BLaER1 treated with 17β-estradiol and CSF1 and Interleukin-3, amounts not matched to agents 10 nM and 100 nM (cell line): ENCODE results near the gene SLC25A25.
A peak's percentile ranks its signal among the peaks of the same experiment; 100 is the strongest.

Experiments used
- H3K27ac ChIP-seq, 11 experiments: shearing (Covaris generic); formaldehyde crosslinking; 2 replicates each; pipeline ENCODE4 v1.8.1; 2022
- H3K27me3 ChIP-seq, 11 experiments: shearing (Covaris generic); formaldehyde crosslinking; 2 replicates each; pipeline ENCODE4 v1.8.1; 2022
- H3K36me3 ChIP-seq, 11 experiments: shearing (Covaris generic); formaldehyde crosslinking; 2 replicates each; pipeline ENCODE4 v1.8.1; 2022
- H3K4me1 ChIP-seq, 10 experiments: shearing (Covaris generic); formaldehyde crosslinking; 2 replicates each; pipeline ENCODE4 v1.8.1; 2022
- H3K4me2 ChIP-seq, 11 experiments: shearing (Covaris generic); formaldehyde crosslinking; 2 replicates each; pipeline ENCODE4 v1.8.1; 2022
- H3K4me3 ChIP-seq, 10 experiments: shearing (Covaris generic); formaldehyde crosslinking; 2 replicates each; pipeline ENCODE4 v1.8.1; 2022
- H3K9ac ChIP-seq, 11 experiments: shearing (Covaris generic); formaldehyde crosslinking; 2 replicates each; pipeline ENCODE4 v1.8.1; 2022
- H3K9me3 ChIP-seq, 11 experiments: shearing (Covaris generic); formaldehyde crosslinking; replicated peaks in 1 of 11; 2 replicates each; pipeline ENCODE4 v1.8.1; 2022
- H4K20me1 ChIP-seq, 11 experiments: shearing (Covaris generic); formaldehyde crosslinking; 2 replicates each; pipeline ENCODE4 v1.8.1; 2022
- Cebpa-rat ChIP-seq, 11 experiments: shearing (Covaris generic); IDR thresholded peaks; 2 replicates each; pipeline ENCODE4 v1.8.1; 2022

Gene SLC25A25

GRCh38 chr9:128113526-128114325 lies 45.7 kb downstream of the SLC25A25 start:
- no peak overlapping the region for H3K9ac ChIP-seq
- H3K4me1 ChIP-seq = peaks cover 7 to 44% (median 28%) of the 10 kb centered on the region in 10 experiments; a peak in 17 of 20 replicates
- peaks cover under 1 to 63% (median 43%) of the 10 kb centered on the region in 11 experiments; a peak in 21 of 22 replicates for H3K36me3 ChIP-seq
- peaks cover 0 to 50% (median 14%) of the 10 kb centered on the region in 11 experiments; a peak in 13 of 22 replicates for H4K20me1 ChIP-seq
- no peak overlapping the region for H3K27ac ChIP-seq
- H3K4me2 ChIP-seq = no peak overlapping the region
- TF ChIP-seq Cebpa-rat (IDR thresholded peaks at IDR 0.05) = no peak
- H3K4me3 ChIP-seq = no peak overlapping the region
- no peaks in the 10 kb centered on the region for H3K9me3 ChIP-seq
- H3K27me3 ChIP-seq = no peaks in the 10 kb centered on the region

- Histone ChIP-seq H3K4me3 (no peak overlapping the region), H3K27ac (no peak overlapping the region; a peak in 1 of 22 replicates), H3K4me1 (peaks cover 13 to 44% (median 33%) of the 10 kb centered on the region in 10 experiments; a peak in 18 of 20 replicates), H3K36me3 (peaks cover 0 to 55% (median 35%) of the 10 kb centered on the region in 11 experiments; a peak in 19 of 22 replicates), H3K4me2 (peak overlapping the region in 2 of 11 experiments; percentile 59 to 63; a peak in 4 of 22 replicates), H4K20me1 (peaks cover 0 to 50% (median 11%) of the 10 kb centered on the region in 11 experiments; a peak in 16 of 22 replicates), H3K9me3 (no peaks in the 10 kb centered on the region), H3K27me3 (no peaks in the 10 kb centered on the region), H3K9ac (no peak overlapping the region; a peak in 1 of 22 replicates)
- no peak for TF ChIP-seq Cebpa-rat (IDR thresholded peaks at IDR 0.05)
These were observed 46.5 kb downstream of the SLC25A25 start for GRCh38 chr9:128114326-128115186.

DNA sequence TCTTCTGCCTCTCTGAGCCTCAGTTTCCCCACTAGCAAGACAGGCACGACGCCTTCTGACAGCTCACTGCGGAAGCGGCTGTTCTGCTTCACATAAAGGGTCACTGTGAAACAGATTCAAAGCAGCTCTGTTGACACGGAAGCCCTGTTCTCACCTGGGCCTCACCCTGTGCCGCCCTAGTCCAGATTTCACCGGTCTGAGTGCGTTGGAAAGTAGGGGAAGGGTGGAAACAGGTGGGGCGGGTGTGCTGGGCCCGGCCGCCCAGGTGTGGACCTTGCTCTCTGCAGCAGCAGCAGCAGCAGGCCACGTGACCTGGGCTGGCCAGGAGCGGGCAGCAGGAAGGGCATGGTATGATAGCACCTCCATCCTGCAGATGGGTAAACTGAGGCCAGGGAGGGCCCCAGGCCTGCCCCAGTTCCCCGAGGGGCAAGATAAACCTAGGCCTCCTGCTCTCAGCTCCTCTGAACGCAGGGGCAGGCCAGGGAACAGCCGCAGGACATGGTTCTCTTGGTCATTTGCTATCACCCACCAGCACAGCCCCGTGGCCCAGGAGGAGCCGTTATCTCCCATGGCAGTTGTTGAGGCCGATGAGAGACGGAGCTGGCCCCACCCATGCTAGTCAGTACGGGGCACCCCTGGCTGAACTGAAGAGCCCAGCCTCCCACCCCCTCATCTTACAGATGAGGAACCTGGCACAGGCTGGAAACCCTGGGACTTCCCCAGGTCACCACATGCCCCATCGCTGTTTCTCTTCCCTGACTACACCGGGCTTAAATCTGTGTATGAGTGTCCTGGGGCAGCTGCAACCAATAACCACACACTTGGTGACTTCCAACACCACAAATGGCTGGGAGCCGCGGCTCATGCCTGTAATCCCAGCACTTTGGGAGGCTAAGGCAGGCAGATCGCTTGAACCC lies 47.4 kb downstream of the SLC25A25 start:
- Histone ChIP-seq H3K4me1 (peaks cover 18 to 45% (median 32%) of the 10 kb centered on the region in 10 experiments; a peak in 18 of 20 replicates), H3K27ac (peak overlapping the region in 1 of 11 experiments; percentile 60; a peak in 3 of 22 replicates), H3K36me3 (peaks cover 6 to 58% (median 38%) of the 10 kb centered on the region in 11 experiments), H4K20me1 (peaks cover 0 to 50% (median 17%) of the 10 kb centered on the region in 11 experiments; a peak in 18 of 22 replicates), H3K4me2 (peak overlapping the region in 5 of 11 experiments; percentile 1 to 80 (median 59); a peak in 10 of 22 replicates), H3K27me3 (no peaks in the 10 kb centered on the region), H3K9ac (peak overlapping the region in 2 of 11 experiments; percentile 13 to 28; a peak in 3 of 22 replicates), H3K9me3 (no peaks in the 10 kb centered on the region), H3K4me3 (no peak overlapping the region)
- no peak for TF ChIP-seq Cebpa-rat (IDR thresholded peaks at IDR 0.05)

DNA sequence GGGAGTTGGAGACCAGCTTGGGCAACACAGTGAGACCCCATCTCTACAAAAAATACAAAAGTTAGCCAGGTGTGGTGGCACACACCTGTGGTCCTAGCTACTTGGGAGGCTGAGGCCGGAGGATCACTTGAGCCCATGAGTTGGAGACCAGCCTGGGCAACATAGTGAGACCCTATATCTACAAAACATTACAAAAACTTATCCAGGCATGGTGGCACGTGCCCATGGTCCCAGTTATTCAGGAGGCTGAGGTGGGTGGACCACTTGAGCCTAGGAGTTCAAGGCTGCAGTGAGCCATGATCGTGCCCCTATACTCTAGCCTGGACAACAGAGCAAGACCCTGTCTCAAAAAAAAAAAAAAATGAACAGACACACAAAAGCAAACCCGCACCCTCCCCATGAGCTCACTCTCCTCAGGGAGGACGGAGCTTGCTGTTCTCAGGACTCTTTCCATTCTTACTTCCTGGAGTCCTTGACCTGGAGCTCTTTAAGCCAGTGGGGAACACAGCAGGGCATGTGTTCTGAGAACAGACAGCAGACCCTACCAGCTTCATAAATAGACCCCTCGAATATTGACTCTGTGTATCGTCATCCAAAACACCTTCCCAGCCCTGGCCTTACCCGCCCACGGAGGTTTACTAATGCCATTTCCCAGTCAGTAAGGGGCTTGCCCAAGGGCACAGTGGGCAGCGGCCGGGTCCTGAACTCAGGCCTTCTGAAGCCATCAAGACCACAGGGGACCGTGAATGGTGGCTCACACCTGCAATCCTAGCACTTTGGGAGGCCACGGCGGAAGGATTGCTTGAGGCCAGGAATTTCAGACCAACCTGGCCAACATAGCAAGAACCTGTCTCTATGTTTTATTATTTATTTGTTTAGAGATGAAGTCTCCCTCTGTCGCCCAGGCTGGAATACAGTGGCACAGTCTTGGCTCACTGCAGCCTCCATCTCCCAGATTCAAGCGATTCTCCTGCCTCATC lies 48.4 kb downstream of the SLC25A25 start:
- H3K36me3 ChIP-seq = peaks cover 15 to 58% (median 42%) of the 10 kb centered on the region in 11 experiments
- peaks cover 0 to 55% (median 22%) of the 10 kb centered on the region in 11 experiments; a peak in 19 of 22 replicates for H4K20me1 ChIP-seq
- TF ChIP-seq Cebpa-rat (IDR thresholded peaks at IDR 0.05) = no peak
- peak overlapping the region in 1 of 11 experiments; percentile 60; a peak in 3 of 22 replicates for H3K27ac ChIP-seq
- no peak overlapping the region for H3K4me3 ChIP-seq
- no peaks in the 10 kb centered on the region for H3K27me3 ChIP-seq
- no peaks in the 10 kb centered on the region for H3K9me3 ChIP-seq
- H3K9ac ChIP-seq = peak overlapping the region in 3 of 11 experiments; percentile 13 to 28 (median 20); a peak in 4 of 22 replicates
- peak overlapping the region in 5 of 11 experiments; percentile 1 to 80 (median 59); a peak in 10 of 22 replicates for H3K4me2 ChIP-seq
- peaks cover 18 to 45% (median 36%) of the 10 kb centered on the region in 10 experiments; a peak in 18 of 20 replicates for H3K4me1 ChIP-seq

- TF ChIP-seq Cebpa-rat (IDR thresholded peaks at IDR 0.05) = no peak
- no peak overlapping the region for H3K27ac ChIP-seq
- no peak overlapping the region for H3K4me3 ChIP-seq
- peak overlapping the region; percentile 2 to 48 (median 29); a peak in 14 of 22 replicates for H3K4me2 ChIP-seq
- peaks cover 0 to 69% (median 36%) of the 10 kb centered on the region in 11 experiments; a peak in 19 of 22 replicates for H4K20me1 ChIP-seq
- H3K9me3 ChIP-seq = no peaks in the 10 kb centered on the region
- H3K27me3 ChIP-seq = no peaks in the 10 kb centered on the region
- H3K9ac ChIP-seq = peak overlapping the region in 5 of 11 experiments; percentile 7 to 44 (median 26); a peak in 2 of 22 replicates
- peaks cover 29 to 64% (median 56%) of the 10 kb centered on the region in 11 experiments for H3K36me3 ChIP-seq
- peaks cover 32 to 59% (median 46%) of the 10 kb centered on the region in 10 experiments for H3K4me1 ChIP-seq
These were observed 49.8 kb downstream of the SLC25A25 start for GRCh38 chr9:128117613-128118471.

DNA sequence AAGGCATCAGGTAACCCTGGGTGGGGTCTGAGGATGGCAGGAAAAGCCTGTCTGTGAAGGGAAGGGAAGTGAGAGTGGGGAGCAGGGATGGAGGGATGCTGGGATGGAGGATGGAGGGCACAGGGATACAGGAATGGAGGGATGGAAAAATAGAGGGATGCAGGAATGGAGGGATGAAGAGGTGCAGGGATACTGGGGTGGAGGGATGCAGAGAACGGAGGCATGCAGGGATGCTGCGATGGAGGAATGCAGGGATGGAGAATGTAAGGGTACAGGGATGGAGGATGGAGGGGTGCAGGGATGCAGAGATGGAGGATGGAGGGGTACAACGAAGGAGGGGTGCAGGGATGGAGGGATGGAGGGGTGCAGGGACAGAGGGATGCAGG lies 50.4 kb downstream of the SLC25A25 start:
- H3K9ac ChIP-seq = no peak overlapping the region
- peaks cover 36 to 64% (median 49%) of the 10 kb centered on the region in 10 experiments for H3K4me1 ChIP-seq
- H3K4me2 ChIP-seq = peak overlapping the region in 5 of 11 experiments; percentile 2 to 48 (median 34); a peak in 6 of 22 replicates
- no peak for TF ChIP-seq Cebpa-rat (IDR thresholded peaks at IDR 0.05)
- H3K4me3 ChIP-seq = no peak overlapping the region
- H3K27ac ChIP-seq = no peak overlapping the region
- no peaks in the 10 kb centered on the region for H3K9me3 ChIP-seq
- peaks cover under 1 to 75% (median 41%) of the 10 kb centered on the region in 11 experiments; a peak in 20 of 22 replicates for H4K20me1 ChIP-seq
- no peaks in the 10 kb centered on the region for H3K27me3 ChIP-seq
- peaks cover 35 to 64% (median 55%) of the 10 kb centered on the region in 11 experiments for H3K36me3 ChIP-seq
